Measurements from ENCODE around the gene CDC42BPA.

DNA sequence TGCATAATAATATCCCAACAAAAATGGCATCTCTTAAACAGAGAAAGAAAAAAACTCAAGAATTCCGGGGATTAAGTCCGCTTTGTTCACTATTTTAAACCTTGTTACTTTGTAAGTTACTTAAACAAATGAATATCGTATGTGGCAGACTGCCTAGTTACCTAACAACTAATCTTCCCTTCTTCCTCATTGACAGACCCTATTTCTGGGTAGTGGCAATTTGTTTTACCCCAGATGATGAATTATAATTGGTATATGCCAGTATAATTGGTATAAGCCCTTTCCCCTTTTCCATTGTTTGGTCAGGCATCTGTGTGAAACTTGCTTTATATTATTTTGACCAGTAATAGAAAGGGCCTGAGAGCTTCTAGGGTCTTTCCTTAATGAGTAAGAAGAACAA lies 52.4 kb downstream of the CDC42BPA start:
- TF ChIP-seq, protein P1, sequence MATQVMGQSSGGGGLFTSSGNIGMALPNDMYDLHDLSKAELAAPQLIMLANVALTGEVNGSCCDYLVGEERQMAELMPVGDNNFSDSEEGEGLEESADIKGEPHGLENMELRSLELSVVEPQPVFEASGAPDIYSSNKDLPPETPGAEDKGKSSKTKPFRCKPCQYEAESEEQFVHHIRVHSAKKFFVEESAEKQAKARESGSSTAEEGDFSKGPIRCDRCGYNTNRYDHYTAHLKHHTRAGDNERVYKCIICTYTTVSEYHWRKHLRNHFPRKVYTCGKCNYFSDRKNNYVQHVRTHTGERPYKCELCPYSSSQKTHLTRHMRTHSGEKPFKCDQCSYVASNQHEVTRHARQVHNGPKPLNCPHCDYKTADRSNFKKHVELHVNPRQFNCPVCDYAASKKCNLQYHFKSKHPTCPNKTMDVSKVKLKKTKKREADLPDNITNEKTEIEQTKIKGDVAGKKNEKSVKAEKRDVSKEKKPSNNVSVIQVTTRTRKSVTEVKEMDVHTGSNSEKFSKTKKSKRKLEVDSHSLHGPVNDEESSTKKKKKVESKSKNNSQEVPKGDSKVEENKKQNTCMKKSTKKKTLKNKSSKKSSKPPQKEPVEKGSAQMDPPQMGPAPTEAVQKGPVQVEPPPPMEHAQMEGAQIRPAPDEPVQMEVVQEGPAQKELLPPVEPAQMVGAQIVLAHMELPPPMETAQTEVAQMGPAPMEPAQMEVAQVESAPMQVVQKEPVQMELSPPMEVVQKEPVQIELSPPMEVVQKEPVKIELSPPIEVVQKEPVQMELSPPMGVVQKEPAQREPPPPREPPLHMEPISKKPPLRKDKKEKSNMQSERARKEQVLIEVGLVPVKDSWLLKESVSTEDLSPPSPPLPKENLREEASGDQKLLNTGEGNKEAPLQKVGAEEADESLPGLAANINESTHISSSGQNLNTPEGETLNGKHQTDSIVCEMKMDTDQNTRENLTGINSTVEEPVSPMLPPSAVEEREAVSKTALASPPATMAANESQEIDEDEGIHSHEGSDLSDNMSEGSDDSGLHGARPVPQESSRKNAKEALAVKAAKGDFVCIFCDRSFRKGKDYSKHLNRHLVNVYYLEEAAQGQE (IDR thresholded peaks at IDR 0.05; ENCODE audit: low read depth, low read length) = no peak
- no peak for TF ChIP-seq TEAD4 (IDR thresholded peaks at IDR 0.05; ENCODE audit: borderline replicate concordance, insufficient read depth)
- TF ChIP-seq, protein P2, sequence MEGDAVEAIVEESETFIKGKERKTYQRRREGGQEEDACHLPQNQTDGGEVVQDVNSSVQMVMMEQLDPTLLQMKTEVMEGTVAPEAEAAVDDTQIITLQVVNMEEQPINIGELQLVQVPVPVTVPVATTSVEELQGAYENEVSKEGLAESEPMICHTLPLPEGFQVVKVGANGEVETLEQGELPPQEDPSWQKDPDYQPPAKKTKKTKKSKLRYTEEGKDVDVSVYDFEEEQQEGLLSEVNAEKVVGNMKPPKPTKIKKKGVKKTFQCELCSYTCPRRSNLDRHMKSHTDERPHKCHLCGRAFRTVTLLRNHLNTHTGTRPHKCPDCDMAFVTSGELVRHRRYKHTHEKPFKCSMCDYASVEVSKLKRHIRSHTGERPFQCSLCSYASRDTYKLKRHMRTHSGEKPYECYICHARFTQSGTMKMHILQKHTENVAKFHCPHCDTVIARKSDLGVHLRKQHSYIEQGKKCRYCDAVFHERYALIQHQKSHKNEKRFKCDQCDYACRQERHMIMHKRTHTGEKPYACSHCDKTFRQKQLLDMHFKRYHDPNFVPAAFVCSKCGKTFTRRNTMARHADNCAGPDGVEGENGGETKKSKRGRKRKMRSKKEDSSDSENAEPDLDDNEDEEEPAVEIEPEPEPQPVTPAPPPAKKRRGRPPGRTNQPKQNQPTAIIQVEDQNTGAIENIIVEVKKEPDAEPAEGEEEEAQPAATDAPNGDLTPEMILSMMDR (IDR thresholded peaks at IDR 0.05) = no peak
- TF ChIP-seq ELF1 (IDR thresholded peaks at IDR 0.05) = no peak
- TF ChIP-seq, protein P3, sequence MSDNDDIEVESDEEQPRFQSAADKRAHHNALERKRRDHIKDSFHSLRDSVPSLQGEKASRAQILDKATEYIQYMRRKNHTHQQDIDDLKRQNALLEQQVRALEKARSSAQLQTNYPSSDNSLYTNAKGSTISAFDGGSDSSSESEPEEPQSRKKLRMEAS (IDR thresholded peaks at IDR 0.05; ENCODE audit: low read depth) = no peak
- TF ChIP-seq, protein P4, sequence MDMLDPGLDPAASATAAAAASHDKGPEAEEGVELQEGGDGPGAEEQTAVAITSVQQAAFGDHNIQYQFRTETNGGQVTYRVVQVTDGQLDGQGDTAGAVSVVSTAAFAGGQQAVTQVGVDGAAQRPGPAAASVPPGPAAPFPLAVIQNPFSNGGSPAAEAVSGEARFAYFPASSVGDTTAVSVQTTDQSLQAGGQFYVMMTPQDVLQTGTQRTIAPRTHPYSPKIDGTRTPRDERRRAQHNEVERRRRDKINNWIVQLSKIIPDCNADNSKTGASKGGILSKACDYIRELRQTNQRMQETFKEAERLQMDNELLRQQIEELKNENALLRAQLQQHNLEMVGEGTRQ (IDR thresholded peaks at IDR 0.05; ENCODE audit: borderline replicate concordance, low read depth, low read length) = no peak
- no peak for TF ChIP-seq RAD21 (IDR thresholded peaks at IDR 0.05; ENCODE audit: low read length)
- no peak for TF ChIP-seq JUND (IDR thresholded peaks at IDR 0.05)
- TF ChIP-seq POLR2AphosphoS5 (IDR thresholded peaks at IDR 0.05; ENCODE audit: low read depth, low read length) = no peak
- TF ChIP-seq TCF12 (IDR thresholded peaks at IDR 0.05) = no peak
- TF ChIP-seq YY1 (IDR thresholded peaks at IDR 0.05; ENCODE audit: low read depth) = no peak
- TF ChIP-seq, protein P5, sequence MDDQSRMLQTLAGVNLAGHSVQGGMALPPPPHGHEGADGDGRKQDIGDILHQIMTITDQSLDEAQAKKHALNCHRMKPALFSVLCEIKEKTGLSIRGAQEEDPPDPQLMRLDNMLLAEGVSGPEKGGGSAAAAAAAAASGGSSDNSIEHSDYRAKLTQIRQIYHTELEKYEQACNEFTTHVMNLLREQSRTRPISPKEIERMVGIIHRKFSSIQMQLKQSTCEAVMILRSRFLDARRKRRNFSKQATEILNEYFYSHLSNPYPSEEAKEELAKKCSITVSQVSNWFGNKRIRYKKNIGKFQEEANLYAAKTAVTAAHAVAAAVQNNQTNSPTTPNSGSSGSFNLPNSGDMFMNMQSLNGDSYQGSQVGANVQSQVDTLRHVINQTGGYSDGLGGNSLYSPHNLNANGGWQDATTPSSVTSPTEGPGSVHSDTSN (IDR thresholded peaks at IDR 0.05) = no peak
